ENCODE data around the gene TMEM63C.
"Not testable (repeated sequence)": the region's sequence is repeated elsewhere in the genome, so short reads cannot be mapped to it uniquely, and the experiment has no call there.

Gene TMEM63C

DNA sequence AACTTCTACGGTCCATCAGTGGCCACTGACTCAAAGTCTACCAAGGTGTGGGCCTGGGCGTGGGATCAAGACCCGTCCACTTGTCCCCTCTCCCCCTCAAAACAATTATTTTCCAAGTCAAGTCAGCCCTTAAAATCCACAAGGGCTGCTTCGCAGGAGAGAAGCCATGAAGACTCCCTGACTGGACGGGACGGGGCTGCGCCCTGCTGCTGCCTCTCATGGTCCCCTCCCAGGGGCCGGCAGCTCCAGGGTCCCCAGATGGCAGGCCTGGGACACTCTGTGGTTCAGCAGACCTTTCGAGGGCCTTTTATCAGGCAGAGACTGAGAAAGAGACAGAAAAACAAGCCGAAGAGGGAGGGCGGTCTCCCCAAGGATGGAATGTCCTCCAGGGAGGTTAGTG is 78.6 kb downstream of the TMEM63C start:
- no peak for DNase-seq

DNA sequence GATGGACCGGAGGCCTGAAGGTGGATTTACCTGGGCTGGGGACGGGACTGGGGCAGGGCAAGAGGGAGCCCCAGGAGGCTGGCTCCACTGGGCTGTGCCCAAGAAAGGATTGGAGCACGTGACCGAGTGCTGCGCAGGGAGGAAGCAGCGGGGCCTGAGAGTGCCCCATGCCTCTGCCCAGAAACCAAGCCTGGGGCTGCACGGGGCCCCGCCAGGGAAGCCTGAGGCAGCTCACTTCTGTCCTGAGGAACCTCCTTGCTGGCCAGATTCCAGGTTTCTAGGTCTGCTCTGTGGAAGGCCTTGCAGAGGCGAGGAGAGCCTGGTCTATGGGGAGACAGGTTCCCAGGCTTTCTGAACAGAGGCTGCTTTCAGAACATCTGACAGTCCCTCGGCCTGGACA is 79.0 kb downstream of the TMEM63C start:
- peak; percentile 11 to 25 for DNase-seq

DNA sequence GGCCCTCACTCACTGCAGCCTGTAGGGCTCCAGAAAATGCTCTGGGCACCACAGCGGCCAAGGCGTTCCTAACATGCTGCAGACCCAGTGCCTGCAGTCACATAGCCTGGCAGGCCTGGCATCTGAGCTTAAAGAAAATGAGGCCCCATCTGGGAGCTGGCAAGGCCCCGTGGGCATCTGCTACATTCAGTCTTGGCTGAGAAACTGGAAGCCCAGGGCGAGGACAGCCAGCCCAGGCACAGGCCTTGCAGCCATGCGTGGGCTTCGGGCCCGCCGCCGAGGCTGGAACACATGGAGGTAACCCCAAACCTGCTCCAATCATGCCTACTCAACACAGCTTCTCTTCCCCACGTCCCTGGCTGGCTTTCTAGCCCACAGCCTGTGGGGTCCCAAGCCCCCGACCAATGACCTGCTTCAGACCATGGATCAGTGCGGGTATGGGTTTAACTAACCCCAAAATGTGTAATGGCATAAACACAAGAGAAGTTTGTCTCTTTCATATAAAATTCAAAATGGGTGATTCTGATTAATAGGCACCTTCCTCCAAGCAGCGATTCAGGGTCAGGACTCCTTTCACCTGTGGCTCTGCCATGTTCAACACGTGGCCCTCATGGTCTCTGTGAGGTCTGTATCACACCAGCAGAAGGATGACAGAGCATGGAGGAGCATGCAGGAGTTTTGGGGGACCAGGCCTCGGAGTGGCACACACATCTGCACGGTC is 83.0 kb downstream of the TMEM63C start:
- DNase-seq, result no peak

DNA sequence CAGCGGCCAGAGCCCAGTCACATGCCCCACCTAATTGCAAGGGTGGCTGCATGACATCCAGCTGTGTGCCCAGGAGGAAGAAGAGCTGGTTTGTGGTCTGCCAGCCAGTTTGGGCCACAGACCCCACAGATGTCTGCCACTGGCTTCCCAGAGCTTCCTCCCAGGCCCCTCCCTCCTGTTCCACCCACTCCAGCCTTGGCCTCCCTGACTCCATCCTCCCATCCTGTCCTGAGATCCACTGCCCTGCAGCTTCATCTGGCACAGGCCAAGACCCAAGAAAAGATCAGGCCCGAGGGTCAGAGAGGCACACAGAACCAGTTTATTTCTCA is 83.6 kb downstream of the TMEM63C start:
- DNase-seq, result no peak

DNA sequence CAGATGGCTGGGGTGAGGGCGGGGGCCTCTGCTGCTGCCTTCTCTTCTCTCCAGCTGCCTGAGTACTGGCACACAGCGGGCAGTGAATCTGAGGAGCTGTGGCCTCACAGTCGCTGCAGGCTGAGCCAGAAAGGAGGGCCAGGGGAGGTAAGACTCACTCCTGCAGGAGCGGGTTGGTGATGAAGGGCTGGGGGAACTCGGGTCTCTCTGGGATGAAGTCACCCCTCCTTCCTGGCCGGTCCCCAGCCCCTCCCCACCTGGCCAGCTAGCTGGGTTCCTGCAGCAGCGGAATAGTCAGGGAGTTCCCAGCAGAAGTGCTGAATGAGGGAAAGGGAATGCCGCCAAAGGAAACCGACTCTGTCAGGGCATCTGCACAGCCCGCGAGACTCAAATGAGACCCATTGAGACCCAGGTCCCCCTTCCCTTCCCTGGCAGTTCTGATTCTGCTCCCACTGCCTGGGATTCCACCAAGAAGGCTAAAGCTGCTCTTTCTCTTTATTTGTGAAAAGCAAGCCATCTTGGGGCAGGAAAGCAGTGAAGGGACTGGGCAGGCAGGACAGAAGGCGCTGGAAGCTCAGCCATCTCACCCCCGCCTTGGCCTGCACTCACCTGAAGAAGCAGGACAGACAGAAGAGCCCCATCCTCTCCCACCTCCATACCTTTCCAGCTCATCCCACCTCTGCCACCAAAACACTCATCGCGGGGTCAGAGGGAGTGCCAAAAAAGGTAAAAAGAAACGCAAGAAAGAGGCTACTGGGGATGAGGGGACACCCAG is 84.2 kb downstream of the TMEM63C start:
- no peak for DNase-seq

DNA sequence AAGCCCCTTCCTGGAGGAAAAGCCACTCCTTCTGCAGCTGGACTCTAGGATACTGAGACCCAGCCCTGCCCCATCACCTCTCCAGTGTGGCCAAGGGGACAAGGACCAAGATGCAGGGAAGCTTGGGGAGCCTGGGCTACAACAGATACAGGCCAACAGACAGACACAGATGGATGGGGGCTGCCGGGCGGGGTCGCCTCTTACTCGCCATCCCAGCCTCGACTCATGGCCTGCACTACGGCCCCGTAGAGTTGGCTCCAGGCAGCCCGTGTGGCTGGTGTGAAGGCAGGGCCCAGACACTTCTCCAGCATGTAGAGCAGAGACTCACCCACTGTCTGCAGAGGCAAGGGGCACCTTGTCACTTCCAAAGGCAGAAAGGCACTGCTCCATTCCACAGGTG is 84.7 kb downstream of the TMEM63C start:
- no peak for DNase-seq

DNA sequence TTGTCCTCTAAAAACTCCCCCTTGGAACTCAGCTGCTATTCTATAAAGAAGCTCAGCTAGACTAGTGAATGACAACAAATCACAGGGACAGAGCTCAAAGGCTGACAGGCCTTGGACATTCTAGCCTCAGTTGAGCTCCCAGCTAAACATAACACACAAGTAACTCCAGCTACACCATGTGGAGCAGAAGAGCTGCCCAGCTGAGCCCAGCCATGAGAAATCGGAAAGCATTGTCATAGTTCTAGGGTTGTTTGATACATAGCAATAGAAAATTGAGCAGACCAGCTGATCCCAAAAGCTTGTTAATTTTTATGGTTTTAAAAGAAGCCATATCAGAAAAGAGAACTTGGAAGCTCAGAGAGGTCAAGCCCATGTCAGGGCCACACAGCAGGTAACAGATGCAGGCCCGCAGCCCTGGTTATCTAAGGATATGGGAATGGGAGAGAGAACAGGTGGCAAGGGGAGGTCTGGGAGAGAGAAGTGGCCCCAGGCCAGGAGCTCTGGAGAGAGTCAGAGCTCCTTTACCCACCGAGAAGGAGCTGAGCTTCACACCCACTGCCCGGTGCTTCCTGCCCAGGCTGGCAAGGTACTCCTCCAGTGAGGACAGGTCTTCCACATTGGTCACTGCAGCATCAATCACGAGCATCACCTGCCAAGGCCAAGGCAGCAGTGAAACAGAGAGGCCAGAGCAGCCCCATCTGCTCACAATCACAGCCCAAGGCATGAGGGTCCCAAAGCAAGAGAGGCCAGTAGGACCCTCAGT is 86.5 kb downstream of the TMEM63C start:
- no peak for DNase-seq

DNA sequence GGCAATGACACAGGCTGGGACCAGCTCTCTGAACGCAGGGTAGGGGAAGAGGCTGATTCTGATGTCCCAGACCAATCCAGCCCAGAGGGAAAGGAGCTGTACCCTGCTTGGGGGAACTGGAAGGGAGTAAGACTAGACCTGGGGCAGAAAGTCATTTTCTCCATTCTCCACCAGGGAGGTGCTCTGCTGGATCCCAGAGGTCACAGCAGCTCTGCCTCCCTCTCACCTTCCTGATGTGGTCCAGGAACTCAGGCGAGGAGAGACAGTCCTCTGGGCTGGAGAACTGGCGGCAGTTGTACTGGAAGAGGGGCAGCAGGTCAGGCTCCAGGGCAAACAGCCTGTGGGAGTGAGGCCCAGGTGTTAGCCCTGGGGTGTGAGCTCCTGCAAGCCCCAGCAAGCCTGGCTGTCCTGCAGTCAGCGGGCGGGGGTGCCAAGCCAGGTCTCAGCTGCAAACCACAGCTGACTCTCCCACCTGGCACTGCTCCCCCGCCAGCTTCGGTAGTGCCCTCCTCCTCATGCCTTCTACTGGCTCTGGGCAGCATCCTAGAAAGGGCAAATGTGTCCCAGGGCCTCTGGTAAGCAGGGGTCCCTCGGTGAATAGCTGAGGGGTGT is 87.5 kb downstream of the TMEM63C start:
- DNase-seq, result no peak

DNA sequence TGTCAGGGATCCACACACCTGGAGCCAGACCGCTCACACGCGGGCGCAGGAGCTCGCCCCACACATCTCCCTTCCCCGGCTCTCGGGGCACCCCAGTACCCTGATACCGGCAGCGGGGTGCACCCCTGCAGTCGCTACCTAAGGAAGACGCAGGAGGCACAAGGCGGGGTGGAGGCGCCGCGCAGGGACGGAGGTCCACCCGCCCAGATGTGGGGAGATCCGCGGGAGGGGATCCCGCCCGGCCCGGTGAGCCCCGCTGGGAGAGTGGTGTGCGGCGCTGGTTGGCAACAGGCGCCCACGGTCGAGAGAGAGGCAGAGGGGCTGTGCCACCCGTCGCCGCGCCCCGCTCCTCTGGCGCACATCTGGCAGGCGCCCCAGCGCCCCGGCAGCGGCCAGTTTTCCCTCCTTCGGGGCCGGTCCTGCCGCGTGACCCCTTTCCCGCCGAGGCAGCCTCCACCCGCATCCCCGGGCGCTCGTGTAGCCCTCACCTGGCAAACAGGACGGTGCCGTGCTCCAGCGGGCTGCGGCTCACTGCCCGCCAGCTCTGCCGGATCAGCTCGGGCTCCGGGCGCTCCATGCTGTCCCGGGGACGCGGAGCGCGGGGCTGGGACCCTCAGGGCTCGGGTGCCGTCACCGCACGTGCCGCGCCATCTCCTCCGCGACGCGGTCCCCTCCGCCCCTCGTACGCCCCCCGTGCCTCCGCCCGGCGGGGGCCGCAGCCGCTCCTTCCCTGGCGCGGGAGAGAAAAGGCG is 88.9 kb downstream of the TMEM63C start:
- no peak for DNase-seq

DNA sequence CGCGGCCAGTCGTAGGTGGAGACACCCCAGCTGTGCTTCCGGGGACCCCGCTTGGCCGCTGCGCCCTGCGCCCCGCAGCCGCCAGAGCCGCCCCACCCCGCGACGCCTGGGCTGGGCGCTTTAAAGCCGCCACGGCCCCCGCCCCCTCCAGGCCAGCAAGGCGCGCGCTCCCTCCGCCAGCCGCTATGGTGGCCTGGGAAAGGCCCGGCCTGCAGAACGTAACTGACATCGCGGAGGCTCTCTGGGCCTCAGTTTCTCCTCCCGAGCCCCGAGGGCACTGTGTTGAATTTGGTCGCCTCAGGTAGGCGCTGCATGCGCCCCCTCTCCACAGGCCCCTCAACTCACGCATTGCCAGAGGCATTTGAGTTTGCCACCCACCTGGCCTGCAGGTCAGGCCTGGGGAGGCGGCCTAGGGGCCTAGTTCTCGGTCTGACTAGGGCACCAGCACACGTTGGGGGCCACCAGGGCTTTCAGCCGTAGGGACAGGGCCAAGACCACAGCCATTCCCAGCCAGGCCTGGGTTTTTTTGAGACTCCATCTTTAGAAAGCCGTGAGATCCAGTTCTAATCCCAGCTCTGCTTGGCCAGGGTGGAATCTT is 89.6 kb downstream of the TMEM63C start, which contains the start of gene NGB:
TSS of gene NGB (minus strand) at position 94 of the 598 bp plus-strand sequence. CDS start 269 bp downstream, outside the sequence.
- no peak for DNase-seq

DNA sequence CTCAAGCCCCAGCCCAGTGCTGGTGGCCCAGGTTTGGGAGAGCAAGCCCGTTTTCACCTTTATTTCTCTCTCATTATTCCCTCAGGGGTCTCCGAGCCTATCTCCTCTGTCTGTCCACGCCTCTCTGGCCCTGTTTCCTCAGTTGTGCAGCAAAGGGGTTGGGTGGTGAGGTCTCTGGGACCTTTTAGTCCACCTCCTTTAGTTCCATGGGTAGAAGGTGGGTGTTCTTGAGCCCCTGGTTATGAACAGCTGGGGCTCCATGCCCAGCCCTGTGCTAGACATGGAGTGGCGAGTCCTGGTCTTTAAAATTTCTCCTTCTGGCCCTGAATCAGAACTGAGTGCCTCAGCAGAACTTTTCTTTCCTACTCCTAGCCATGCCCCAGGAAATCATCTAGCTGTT is 90.7 kb downstream of the TMEM63C start:
- no peak for DNase-seq

DNA sequence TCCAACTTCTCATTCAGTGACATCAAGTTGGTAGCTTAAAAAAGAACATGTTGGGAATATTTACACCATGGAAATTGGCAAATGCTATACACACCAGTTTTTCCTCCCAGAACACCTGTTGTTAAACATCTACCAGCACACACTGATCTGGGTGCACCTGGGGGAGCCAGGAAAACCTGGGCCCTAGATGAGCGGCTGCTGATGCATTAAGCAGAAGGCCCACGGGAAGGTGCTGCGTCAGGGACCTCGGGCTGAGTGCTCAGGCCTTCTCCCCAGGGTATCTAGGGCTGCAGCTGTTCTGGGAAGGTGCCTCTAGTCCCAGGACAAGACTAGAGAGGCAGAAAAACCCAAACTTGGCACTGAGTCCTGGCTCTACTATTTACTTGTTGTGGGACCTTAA is 92.2 kb downstream of the TMEM63C start:
- DNase-seq, result no peak

DNA sequence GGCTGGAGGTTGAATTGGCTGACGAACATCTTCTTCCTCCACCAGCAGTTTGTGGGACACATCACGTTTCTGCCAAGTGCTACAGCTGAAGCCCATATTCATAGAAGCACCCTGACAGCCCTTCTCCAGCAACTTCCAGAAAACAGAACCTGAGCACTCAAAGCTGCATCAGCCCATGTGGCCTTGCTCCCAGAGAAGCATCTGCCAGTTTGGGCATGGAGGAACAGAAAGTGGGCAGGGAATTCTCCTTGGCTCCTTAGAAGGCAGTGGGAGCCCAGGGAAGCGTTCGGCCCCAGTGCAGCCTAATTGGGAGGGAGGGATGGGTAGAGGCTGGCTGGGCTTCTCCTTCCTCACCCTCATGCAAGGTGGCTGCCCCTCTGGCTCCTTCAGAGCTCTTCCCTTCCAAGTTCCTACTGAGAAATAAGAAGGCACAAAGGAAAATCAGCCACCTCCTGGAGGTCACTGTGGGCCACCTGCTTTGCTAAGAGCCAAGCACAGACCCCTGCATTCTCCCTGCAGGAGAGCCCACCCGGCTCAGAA is 93.5 kb downstream of the TMEM63C start:
- no peak for DNase-seq

DNA sequence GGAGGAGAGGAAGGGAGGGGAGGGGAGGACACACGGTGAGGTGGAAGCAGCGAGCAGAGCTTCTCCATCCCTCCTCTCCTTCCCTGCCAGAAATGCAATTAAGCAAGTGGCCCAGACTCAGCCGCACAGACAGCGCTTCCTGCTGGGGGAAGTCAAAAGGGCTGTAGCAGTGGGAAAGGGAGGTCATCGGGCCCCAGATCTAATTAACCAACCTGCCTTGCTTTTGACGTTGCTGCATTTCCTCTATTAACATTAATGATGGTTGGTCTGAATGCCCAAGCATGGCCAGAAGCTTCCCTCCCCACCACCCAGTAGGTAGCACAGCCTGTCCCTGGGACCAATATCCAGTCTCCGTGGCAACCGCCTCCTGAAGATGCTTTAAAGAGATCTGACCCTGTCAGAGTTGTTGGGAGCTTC is 94.0 kb downstream of the TMEM63C start:
- no peak for DNase-seq

DNA sequence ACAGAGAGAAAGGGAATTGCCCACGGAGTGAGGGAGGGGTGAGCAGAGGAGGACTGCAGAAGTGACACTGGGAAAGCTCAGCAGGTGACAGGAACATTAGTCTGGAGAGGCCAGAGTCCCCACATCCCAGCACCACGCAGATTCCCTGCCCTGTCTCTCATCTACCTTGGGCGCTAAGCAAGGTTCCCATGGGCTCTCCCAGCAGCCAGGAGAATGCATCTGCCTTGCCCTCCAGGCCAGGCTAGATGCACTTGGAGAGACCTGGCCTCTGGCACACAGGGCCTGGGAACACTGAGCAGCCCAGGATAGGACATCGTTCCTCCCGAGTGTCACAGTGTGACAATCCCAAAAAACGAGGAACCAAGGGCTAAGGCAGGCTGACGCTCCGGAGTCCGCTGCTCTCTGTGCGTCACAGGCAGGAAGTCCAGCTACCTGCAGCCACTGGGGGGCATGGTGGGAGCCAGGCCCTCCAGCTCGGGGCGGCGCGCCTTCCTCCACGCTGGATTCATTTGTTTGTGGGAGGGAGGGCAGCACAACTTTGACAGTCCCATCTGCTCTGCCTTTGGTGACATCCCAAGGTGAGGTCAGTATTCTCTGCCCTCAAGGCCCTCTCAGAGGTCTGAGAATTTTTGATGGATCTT is 94.8 kb downstream of the TMEM63C start:
- DNase-seq, result no peak

DNA sequence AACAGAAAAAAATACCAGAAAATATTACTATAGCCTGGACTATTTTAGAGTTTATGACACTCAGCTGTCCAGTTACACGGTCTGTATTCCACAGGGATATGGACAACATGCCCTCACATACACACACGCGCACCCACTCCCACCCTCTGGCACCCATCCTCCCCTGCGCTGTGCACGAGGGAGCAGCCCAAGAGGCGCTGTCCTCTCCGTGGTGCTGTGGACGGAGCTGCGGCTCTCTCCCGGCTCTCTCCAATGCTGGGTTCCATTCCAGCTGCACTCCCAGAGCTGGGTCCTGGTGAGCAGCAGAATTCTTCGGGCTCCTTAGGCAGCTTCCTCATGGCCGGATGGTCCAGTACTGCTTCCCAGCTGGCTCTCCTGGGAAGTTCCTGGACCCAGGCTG is 95.4 kb downstream of the TMEM63C start:
- no peak for DNase-seq

DNA sequence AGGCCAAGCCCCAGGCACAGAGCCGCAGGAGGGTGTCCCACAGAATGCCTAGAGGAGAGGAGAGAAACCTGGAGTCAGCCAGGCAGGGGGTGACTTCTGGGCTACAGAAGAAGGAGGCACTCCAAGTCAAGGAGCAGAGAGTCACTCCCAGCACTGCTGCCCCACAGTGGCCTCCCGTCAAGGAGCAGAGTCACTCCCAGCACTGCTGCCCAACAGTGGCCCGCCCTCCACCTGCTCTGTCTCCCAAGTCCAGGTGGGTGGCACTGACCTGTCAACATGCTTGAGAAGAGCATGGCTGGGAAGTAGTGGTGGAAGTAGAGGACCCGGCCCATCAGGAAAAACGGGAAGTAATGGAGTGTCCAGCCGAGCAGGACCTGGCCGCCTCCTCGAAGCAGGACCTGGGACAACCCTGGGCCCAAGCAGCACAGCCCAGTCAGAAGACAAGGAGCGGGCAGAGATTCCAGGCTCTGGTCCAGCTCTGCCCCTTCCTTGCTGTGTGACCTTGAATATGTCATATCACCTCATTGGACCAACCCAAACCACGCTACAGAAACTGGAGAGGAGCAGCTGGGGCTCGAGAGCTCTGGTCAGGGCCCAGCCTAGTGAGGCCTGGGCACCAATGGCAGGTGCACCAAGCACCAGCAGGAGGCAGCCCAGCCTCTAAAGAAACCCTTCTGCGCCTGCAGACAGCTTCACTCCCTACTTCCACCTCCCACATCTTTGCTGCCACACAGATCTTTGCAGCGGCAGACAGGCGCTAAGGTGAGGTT is 97.0 kb downstream of the TMEM63C start:
- DNase-seq, result no peak

DNA sequence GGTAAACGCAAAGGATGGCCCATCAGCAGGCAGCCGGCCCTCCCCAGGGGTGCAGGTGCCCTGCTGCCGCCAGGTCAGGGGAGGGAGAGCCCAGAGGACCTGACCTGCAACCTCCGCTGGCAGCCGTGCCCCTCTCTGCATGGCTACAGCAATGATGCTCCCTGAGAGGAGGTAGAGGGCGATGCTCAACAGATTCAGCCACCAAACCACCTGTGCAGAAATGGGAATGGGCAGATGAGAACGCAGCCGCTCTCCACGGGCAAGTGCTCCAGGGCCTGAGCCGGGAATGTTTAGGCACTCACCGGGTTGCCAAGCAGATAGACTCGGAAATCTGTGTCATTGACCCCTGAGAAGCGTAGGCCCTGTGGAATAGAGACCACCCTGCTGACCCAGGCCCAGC is 98.1 kb downstream of the TMEM63C start:
- no peak for DNase-seq

DNA sequence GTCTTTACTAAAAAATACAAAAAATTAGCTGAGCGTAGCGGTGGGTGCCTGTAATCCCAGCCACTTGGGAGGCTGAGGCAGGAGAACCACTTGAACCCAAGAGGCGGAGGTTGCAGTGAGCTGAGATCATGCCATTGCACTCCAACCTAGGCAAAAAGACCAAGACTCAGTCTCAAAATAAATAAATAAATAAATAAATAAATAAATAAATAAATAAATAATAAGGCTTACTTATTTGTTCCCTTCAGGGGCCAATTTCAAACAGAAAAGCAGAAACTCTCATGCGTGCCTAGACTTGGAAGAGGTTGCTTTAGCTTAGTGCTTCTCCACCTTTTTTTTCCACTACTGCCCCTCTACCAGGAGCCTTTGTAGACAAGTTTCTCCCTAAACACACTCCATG is 99.3 kb downstream of the TMEM63C start:
- DNase-seq, result not testable (repeated sequence)

DNA sequence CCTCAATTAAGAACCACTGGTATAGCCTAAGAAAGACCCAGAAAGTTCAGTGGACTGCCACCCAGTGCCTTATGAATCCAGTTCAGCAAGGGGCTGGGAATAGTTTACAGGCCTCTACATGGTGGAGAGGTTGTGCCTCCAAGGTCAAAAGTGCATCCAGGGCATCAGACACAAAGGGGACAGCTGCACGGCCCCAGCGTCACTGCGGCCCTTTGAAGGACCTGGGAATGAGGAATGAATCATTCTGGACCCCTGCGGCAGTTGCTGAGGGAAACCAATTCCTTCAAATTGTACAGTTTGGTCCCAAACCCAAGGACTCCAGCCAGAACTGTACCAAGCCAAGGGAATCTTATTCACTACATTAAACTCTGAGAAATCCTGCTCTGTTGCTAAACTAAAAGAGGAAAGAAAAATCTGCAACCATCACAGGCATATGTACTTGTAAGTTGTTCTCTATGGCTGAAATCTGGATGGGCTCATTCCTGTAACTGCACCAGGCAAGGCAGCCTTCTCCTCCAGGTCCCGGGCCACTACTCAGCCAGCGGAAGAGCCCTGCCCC is 100.3 kb downstream of the TMEM63C start:
- DNase-seq, result no peak
